HCT116 (cell line): ENCODE results near the gene SYP. TPM values are rescaled to one million over a fixed set of nuclear protein-coding genes. Genes with fewer than 3 reads are reported as not detected.

Source experiments
- ATAC-seq: fragments of 200-7000 bp; cut with Tn5 transposase; 2 replicates; pipeline ENCODE4 v1.9.1; 2020; ENCODE audit warnings: mild to moderate bottlenecking, moderate library complexity
- BruUV-seq: library from RNA; stranded (reverse); fragments of 400-500 nt; replicated peaks from 2 replicates; lab custom pipeline; 2021; lab: Mats Ljungman, UMichigan
- CTCF ChIA-PET: fragments of 300-600 bp; sonication (Branson Sonifier 250); formaldehyde crosslinking; loops from one replicate; lab custom pipeline; 2021; ENCODE audit warnings: antibody characterized with exemption; lab: Charles Lee
- POLR2A ChIA-PET: fragments of 300-600, 350-600 bp; sonication (Branson Sonifier 250); formaldehyde crosslinking; loops from one replicate; lab custom pipeline; 2021; ENCODE audit warnings: antibody characterized with exemption; lab: Charles Lee
- RAD21 ChIA-PET, 2 experiments: fragments of 300-600 bp; sonication (Branson Sonifier 250); formaldehyde crosslinking; loops; one replicate each; lab custom pipeline; 2023; ENCODE audit warnings: low total read pairs in 2 of 2; ENCODE audit not compliant: uncharacterized antibody in 2 of 2, unreplicated experiment in 2 of 2, low non-redundant PET in 1 of 2; lab: Charles Lee
- DNase-seq: peaks from one replicate; pipeline ENCODE4 v3.0.0-alpha.2; 2010; ENCODE audit warnings: low read depth, low spot score
- H2AFZ ChIP-seq: fragments of 200-600 bp; shearing (Covaris generic), sonication (generic); 2 replicates; pipeline ENCODE4 v1.6.1; 2017; ENCODE audit warnings: low read depth, mixed run types, mixed read lengths, antibody characterized with exemption, low read length; ENCODE audit not compliant: poor library complexity, severe bottlenecking
- H3K27ac ChIP-seq: 2 replicates; pipeline ENCODE4 v1.5.1; 2012; ENCODE audit warnings: low read depth, low read length
- H3K27me3 ChIP-seq: fragments of 200-600 bp; sonication (generic); 2 replicates; pipeline ENCODE4 v1.6.1; 2016; ENCODE audit warnings: mixed run types, low read length, mixed read lengths; ENCODE audit not compliant: insufficient read depth
- H3K36me3 ChIP-seq, 2 experiments: fragments of 200-500 bp in 1 of 2; fragments of 200-600 bp in 1 of 2; sonication (Bioruptor generic) in 1 of 2; sonication (generic) in 1 of 2; 2 replicates each; pipeline versions ENCODE4 v1.5.1 to v1.6.1; 2014 to 2016; ENCODE audit warnings: low read length in 2 of 2, inconsistent platforms in 1 of 2, mixed read lengths in 1 of 2, mixed run types in 1 of 2; ENCODE audit not compliant: insufficient read depth in 2 of 2, control insufficient read depth in 1 of 2
- H3K4me1 ChIP-seq, 2 experiments: fragments of 200-600 bp in 1 of 2; sonication (generic) in 1 of 2; 2 replicates each; pipeline versions ENCODE4 v1.5.1 to v1.6.1; 2012 to 2017; ENCODE audit warnings: low read length in 2 of 2, inconsistent platforms in 1 of 2, mild to moderate bottlenecking in 1 of 2, mixed read lengths in 1 of 2, mixed run types in 1 of 2, moderate library complexity in 1 of 2; ENCODE audit not compliant: insufficient read depth in 2 of 2, control insufficient read depth in 1 of 2
- H3K4me2 ChIP-seq: fragments of 200-600 bp; sonication (generic); 2 replicates; pipeline ENCODE4 v1.6.1; 2017; ENCODE audit warnings: mixed run types, low read length, mixed read lengths
- H3K4me3 ChIP-seq, 2 experiments: fragments of 200-600 bp in 1 of 2; sonication (generic) in 1 of 2; replicated peaks in 1 of 2; 2 replicates each; pipeline ENCODE4 v1.5.1; 2011 to 2016; ENCODE audit warnings: low read length in 2 of 2, control low read depth in 1 of 2, low read depth in 1 of 2, mild to moderate bottlenecking in 1 of 2, mixed read lengths in 1 of 2, mixed run types in 1 of 2
- H3K79me2 ChIP-seq: fragments of 200-600 bp; sonication (generic); 2 replicates; pipeline ENCODE4 v1.6.1; 2017; ENCODE audit warnings: mild to moderate bottlenecking, mixed run types, low read length, moderate library complexity, mixed read lengths; ENCODE audit not compliant: insufficient read depth
- H3K9ac ChIP-seq: fragments of 200-600 bp; sonication (generic); 2 replicates; pipeline ENCODE4 v1.6.1; 2016; ENCODE audit warnings: low read length, mixed read lengths
- H3K9me2 ChIP-seq: fragments of 200-600 bp; sonication (generic), shearing (Covaris generic); 2 replicates; pipeline ENCODE4 v1.6.1; 2017; ENCODE audit warnings: mixed run types, mild to moderate bottlenecking, moderate library complexity; ENCODE audit not compliant: insufficient read depth
- H3K9me3 ChIP-seq, 2 experiments: fragments of 200-500 bp in 1 of 2; fragments of 200-600 bp in 1 of 2; sonication (Bioruptor generic) in 1 of 2; sonication (generic) in 1 of 2; 2 replicates each; pipeline ENCODE4 v1.6.1; 2014 to 2017; ENCODE audit warnings: low read length in 2 of 2, mixed read lengths in 2 of 2, inconsistent platforms in 1 of 2, low read depth in 1 of 2, mild to moderate bottlenecking in 1 of 2, mixed run types in 1 of 2, moderate library complexity in 1 of 2; ENCODE audit not compliant: control insufficient read depth in 1 of 2, insufficient read depth in 1 of 2
- H4K20me1 ChIP-seq: fragments of 200-600 bp; sonication (generic), shearing (Covaris generic); 2 replicates; pipeline ENCODE4 v1.6.1; 2017; ENCODE audit warnings: mixed run types, mild to moderate bottlenecking, moderate library complexity; ENCODE audit not compliant: insufficient read depth
- EGR1 ChIP-seq: IDR thresholded peaks from 2 replicates; pipeline ENCODE4 v1.6.1; 2012; ENCODE audit warnings: low read depth
- ELF1 ChIP-seq: IDR thresholded peaks from 2 replicates; pipeline ENCODE4 v1.6.1; 2012; ENCODE audit warnings: low read depth, borderline replicate concordance
- EZH2phosphoT487 ChIP-seq: fragments of 200-600 bp; IDR thresholded peaks from 2 replicates; pipeline ENCODE4 v1.6.1; 2018; ENCODE audit warnings: antibody characterized with exemption, borderline replicate concordance
- FOSL1 ChIP-seq: IDR thresholded peaks from 2 replicates; pipeline ENCODE4 v1.6.1; 2012; ENCODE audit warnings: low read depth
- JUND ChIP-seq: IDR thresholded peaks from 2 replicates; pipeline ENCODE4 v1.6.1; 2012
- POLR2AphosphoS5 ChIP-seq: IDR thresholded peaks from 2 replicates; pipeline ENCODE4 v1.6.1; 2011; ENCODE audit warnings: mild to moderate bottlenecking, low read depth, low read length, moderate library complexity
- RAD21 ChIP-seq: IDR thresholded peaks from 2 replicates; pipeline ENCODE4 v1.6.1; 2012; ENCODE audit warnings: low read depth, mild to moderate bottlenecking
- SIN3A ChIP-seq: IDR thresholded peaks from 2 replicates; pipeline ENCODE4 v1.6.1; 2012; ENCODE audit warnings: low read depth
- SP1 ChIP-seq: IDR thresholded peaks from 2 replicates; pipeline ENCODE4 v1.6.1; 2012; ENCODE audit warnings: low read depth
- TCF7L2 ChIP-seq: IDR thresholded peaks from 2 replicates; pipeline ENCODE4 v1.7.0; 2011; ENCODE audit warnings: borderline replicate concordance, inconsistent platforms; ENCODE audit not compliant: insufficient read depth, insufficient read length; ENCODE audit errors: extremely low read depth
- ZFX ChIP-seq: fragments of 450-650 bp; IDR thresholded peaks from 2 replicates; pipeline ENCODE4 v1.6.1; 2017
- ZNF274 ChIP-seq: fragments of 200-500 bp; sonication (Bioruptor generic); IDR thresholded peaks from 2 replicates; pipeline ENCODE4 v1.6.1; 2014; ENCODE audit warnings: mild to moderate bottlenecking, low read depth, low read length, inconsistent platforms
- intact Hi-C: fragments of 100-400 bp; cut with micrococcal nuclease; formaldehyde crosslinking; loops from 2 replicates; pipeline ENCODE4 v1.10.0; 2022
- total RNA-seq: library from RNA; stranded (reverse); gene quantifications from one replicate; pipeline ENCODE4 v1.2.1, GENCODE V29; 2021; ENCODE audit not compliant: unreplicated experiment
- TF ChIP-seq, protein P1 (sequence below): IDR thresholded peaks from 2 replicates; pipeline ENCODE4 v1.6.1; 2012
- TF ChIP-seq, protein P2 (sequence below): IDR thresholded peaks from 2 replicates; pipeline ENCODE4 v1.6.1; 2012; ENCODE audit warnings: low read depth
- TF ChIP-seq, protein P3 (sequence below): IDR thresholded peaks from 2 replicates; pipeline ENCODE4 v1.6.1; 2011; ENCODE audit warnings: mild to moderate bottlenecking, low read length, moderate library complexity; ENCODE audit not compliant: insufficient replicate concordance; ENCODE audit errors: extremely low read depth
- TF ChIP-seq, protein P4 (sequence below), 3 experiments: fragments of 200-600 bp in 1 of 3; sonication (generic) in 1 of 3; IDR thresholded peaks in 2 of 3; conservative IDR thresholded peaks in 1 of 3; 2 replicates each; pipeline ENCODE4 v1.5.1; 2012 to 2017; ENCODE audit warnings: low read depth in 2 of 3, low read length in 2 of 3, antibody characterized with exemption in 1 of 3, borderline replicate concordance in 1 of 3, control low read depth in 1 of 3, mild to moderate bottlenecking in 1 of 3, mixed read lengths in 1 of 3, mixed run types in 1 of 3, moderate library complexity in 1 of 3; ENCODE audit not compliant: insufficient read depth in 1 of 3

Gene SYP
- total RNA-seq, 1 experiment from 2014 or later: 1.2 TPM

DNA sequence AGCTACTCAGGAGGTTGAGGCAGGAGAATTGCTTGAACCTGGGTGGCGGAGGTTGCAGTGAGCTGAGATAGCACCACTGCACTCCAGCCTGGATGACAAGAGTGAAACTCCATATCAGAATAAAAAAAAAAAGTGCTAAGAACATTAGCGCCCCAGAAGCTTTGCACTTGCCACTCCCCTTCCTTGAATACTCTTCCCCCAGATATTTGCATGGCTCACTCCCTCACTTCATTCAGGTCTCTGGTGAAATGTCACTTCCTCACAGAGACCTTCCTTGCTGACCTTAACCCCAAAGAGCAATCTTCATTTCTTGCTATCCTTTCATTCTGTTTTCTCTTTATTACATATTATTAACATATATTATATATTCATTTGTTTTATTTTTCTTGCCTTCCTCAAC is 21.9 kb upstream of the SYP start:
- POLR2A ChIA-PET: no interaction called here
- BruUV-seq: no TSS peak
- H3K4me1 ChIP-seq: no peaks in the 10 kb centered on the region

More for the DNA sequence above, 21.9 kb upstream of the SYP start:
- no peaks in the 10 kb centered on the region for H3K27me3 ChIP-seq
- no peaks in the 10 kb centered on the region for H3K36me3 ChIP-seq
- H3K79me2 ChIP-seq: no peaks in the 10 kb centered on the region
- H3K4me2 ChIP-seq: no peak overlapping the region
- H3K27ac ChIP-seq: no peak overlapping the region
- no peaks in the 10 kb centered on the region for H3K9me2 ChIP-seq
- TF ChIP-seq JUND: no peak
- no peak for TF ChIP-seq EZH2phosphoT487
- TF ChIP-seq ZNF274: no peak
- TF ChIP-seq EGR1: no peak
- no peak for TF ChIP-seq ELF1
- no peak for TF ChIP-seq POLR2AphosphoS5
- TF ChIP-seq, protein P1, sequence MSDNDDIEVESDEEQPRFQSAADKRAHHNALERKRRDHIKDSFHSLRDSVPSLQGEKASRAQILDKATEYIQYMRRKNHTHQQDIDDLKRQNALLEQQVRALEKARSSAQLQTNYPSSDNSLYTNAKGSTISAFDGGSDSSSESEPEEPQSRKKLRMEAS: no peak
- TF ChIP-seq TCF7L2: no peak
- no peak for TF ChIP-seq RAD21
- no peak for TF ChIP-seq SIN3A
- TF ChIP-seq, protein P2, sequence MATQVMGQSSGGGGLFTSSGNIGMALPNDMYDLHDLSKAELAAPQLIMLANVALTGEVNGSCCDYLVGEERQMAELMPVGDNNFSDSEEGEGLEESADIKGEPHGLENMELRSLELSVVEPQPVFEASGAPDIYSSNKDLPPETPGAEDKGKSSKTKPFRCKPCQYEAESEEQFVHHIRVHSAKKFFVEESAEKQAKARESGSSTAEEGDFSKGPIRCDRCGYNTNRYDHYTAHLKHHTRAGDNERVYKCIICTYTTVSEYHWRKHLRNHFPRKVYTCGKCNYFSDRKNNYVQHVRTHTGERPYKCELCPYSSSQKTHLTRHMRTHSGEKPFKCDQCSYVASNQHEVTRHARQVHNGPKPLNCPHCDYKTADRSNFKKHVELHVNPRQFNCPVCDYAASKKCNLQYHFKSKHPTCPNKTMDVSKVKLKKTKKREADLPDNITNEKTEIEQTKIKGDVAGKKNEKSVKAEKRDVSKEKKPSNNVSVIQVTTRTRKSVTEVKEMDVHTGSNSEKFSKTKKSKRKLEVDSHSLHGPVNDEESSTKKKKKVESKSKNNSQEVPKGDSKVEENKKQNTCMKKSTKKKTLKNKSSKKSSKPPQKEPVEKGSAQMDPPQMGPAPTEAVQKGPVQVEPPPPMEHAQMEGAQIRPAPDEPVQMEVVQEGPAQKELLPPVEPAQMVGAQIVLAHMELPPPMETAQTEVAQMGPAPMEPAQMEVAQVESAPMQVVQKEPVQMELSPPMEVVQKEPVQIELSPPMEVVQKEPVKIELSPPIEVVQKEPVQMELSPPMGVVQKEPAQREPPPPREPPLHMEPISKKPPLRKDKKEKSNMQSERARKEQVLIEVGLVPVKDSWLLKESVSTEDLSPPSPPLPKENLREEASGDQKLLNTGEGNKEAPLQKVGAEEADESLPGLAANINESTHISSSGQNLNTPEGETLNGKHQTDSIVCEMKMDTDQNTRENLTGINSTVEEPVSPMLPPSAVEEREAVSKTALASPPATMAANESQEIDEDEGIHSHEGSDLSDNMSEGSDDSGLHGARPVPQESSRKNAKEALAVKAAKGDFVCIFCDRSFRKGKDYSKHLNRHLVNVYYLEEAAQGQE: no peak
- no peak for TF ChIP-seq SP1
- TF ChIP-seq, protein P3, sequence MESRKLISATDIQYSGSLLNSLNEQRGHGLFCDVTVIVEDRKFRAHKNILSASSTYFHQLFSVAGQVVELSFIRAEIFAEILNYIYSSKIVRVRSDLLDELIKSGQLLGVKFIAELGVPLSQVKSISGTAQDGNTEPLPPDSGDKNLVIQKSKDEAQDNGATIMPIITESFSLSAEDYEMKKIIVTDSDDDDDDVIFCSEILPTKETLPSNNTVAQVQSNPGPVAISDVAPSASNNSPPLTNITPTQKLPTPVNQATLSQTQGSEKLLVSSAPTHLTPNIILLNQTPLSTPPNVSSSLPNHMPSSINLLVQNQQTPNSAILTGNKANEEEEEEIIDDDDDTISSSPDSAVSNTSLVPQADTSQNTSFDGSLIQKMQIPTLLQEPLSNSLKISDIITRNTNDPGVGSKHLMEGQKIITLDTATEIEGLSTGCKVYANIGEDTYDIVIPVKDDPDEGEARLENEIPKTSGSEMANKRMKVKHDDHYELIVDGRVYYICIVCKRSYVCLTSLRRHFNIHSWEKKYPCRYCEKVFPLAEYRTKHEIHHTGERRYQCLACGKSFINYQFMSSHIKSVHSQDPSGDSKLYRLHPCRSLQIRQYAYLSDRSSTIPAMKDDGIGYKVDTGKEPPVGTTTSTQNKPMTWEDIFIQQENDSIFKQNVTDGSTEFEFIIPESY: no peak
- no peak for TF ChIP-seq FOSL1
- TF ChIP-seq, protein P4, sequence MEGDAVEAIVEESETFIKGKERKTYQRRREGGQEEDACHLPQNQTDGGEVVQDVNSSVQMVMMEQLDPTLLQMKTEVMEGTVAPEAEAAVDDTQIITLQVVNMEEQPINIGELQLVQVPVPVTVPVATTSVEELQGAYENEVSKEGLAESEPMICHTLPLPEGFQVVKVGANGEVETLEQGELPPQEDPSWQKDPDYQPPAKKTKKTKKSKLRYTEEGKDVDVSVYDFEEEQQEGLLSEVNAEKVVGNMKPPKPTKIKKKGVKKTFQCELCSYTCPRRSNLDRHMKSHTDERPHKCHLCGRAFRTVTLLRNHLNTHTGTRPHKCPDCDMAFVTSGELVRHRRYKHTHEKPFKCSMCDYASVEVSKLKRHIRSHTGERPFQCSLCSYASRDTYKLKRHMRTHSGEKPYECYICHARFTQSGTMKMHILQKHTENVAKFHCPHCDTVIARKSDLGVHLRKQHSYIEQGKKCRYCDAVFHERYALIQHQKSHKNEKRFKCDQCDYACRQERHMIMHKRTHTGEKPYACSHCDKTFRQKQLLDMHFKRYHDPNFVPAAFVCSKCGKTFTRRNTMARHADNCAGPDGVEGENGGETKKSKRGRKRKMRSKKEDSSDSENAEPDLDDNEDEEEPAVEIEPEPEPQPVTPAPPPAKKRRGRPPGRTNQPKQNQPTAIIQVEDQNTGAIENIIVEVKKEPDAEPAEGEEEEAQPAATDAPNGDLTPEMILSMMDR (IDR thresholded peaks at IDR 0.05 in 2 of 3, conservative IDR thresholded peaks at IDR 0.05 in 1 of 3; ENCODE audit: borderline replicate concordance in 1 of 3, insufficient read depth in 1 of 3, low read depth in 2 of 3, low read length in 2 of 3): no peak
- TF ChIP-seq ZFX: no peak
- ChIA-PET CTCF (no interaction called here), RAD21 (no interaction called here)
- H3K9me3 ChIP-seq: no peaks in the 10 kb centered on the region
- H4K20me1 ChIP-seq: no peaks in the 10 kb centered on the region
- intact Hi-C loops: no loop called here
- ATAC-seq (no peak), DNase-seq (no peak)
- no peak overlapping the region for H3K9ac ChIP-seq
- H3K4me3 ChIP-seq: no peak overlapping the region
- H2AFZ ChIP-seq: no peak overlapping the region
